Cardiac muscle cell (in vitro differentiated cells and primary cell): ENCODE measurements around the gene ASPRV1. TPM values are rescaled to one million over a fixed set of nuclear protein-coding genes. Genes with fewer than 3 reads are reported as not detected.

Experiments used
- DNase-seq, 2 donors: peaks; one replicate each; pipeline versions ENCODE4 v3.0.0 to v3.0.0-alpha.2; 2010 to 2017; ENCODE audit warnings: low read depth in 1 of 2, low spot score in 1 of 2
- H3K27ac ChIP-seq: fragments of 200-600 bp; sonication (generic); 2 replicates; pipeline ENCODE4 v1.5.1; 2016
- H3K27me3 ChIP-seq: fragments of 200-600 bp; sonication (generic); 2 replicates; pipeline ENCODE4 v1.6.0; 2016; ENCODE audit warnings: control low read depth
- H3K36me3 ChIP-seq: fragments of 200-600 bp; sonication (generic); 2 replicates; pipeline ENCODE4 v1.5.1; 2016; ENCODE audit warnings: control low read depth
- H3K4me1 ChIP-seq: fragments of 200-600 bp; sonication (generic); 2 replicates; pipeline ENCODE4 v1.8.1; 2017; ENCODE audit warnings: low read depth, mild to moderate bottlenecking, mixed run types
- H3K4me3 ChIP-seq: fragments of 200-600 bp; sonication (generic); 2 replicates; pipeline ENCODE4 v1.5.1; 2016; ENCODE audit warnings: mild to moderate bottlenecking
- H3K9me3 ChIP-seq: fragments of 200-600 bp; sonication (generic); 2 replicates; pipeline ENCODE4 v1.5.1; 2017; ENCODE audit warnings: low read depth, mild to moderate bottlenecking, control low read depth
- CTCF ChIP-seq: IDR thresholded peaks from 2 replicates; pipeline ENCODE4 v1.5.1; 2012; ENCODE audit warnings: low read depth, mild to moderate bottlenecking, low read length
- polyA plus RNA-seq: library from polyadenylated mRNA; unstranded; fragments of >200 nt; fragmentation: Nextera tagmentation; extraction: Ambion mirVana; gene quantifications from 2 replicates; pipeline ENCODE4 v1.2.1, GENCODE V29; 2016
- total RNA-seq: library from RNA; depleted of rRNA; stranded (reverse); fragments of >200 nt; gene quantifications from 2 replicates; pipeline ENCODE4 v1.2.3, GENCODE V29; 2016

Gene ASPRV1
- total and polyA plus RNA-seq, 2 experiments from 2014 or later, result 3.8 to 4.2 TPM

DNA sequence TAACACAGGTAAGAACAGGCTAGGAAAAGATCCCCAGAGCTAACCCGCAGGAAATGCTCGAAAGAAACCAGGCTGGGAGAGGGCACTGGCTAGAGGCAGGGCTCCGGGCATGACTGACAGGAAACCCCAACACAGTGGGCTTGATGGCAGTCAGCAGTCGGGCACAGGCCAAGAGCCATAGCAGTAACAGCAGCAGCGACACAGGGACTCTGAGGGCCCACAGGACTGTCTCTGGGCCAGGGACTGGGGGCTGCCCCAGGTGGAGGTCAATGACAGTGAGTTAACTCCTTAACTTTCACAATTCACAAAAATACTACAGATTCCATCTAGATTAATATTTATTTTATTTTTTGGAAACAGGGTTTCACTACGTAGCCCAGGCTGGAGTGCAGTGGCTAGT is 37.3 kb upstream of the ASPRV1 start:
- no peaks in the 10 kb centered on the region for H3K36me3 ChIP-seq
- no peak overlapping the region for H3K4me3 ChIP-seq
- TF ChIP-seq CTCF, result no peak
- H3K27ac ChIP-seq, result no peak overlapping the region
- no peaks in the 10 kb centered on the region for H3K4me1 ChIP-seq
- H3K9me3 ChIP-seq, result no peaks in the 10 kb centered on the region
- H3K27me3 ChIP-seq, result no peaks in the 10 kb centered on the region
- DNase-seq, result no peak

- H3K36me3 ChIP-seq, result no peaks in the 10 kb centered on the region
- TF ChIP-seq CTCF, result no peak
- no peak overlapping the region for H3K27ac ChIP-seq
- no peaks in the 10 kb centered on the region for H3K4me1 ChIP-seq
- no peak overlapping the region for H3K4me3 ChIP-seq
- DNase-seq, result no peak
- no peaks in the 10 kb centered on the region for H3K27me3 ChIP-seq
- H3K9me3 ChIP-seq, result no peaks in the 10 kb centered on the region
These were observed 35.8 kb upstream of the ASPRV1 start for GRCh38 chr2:69997015-69997830.

DNA sequence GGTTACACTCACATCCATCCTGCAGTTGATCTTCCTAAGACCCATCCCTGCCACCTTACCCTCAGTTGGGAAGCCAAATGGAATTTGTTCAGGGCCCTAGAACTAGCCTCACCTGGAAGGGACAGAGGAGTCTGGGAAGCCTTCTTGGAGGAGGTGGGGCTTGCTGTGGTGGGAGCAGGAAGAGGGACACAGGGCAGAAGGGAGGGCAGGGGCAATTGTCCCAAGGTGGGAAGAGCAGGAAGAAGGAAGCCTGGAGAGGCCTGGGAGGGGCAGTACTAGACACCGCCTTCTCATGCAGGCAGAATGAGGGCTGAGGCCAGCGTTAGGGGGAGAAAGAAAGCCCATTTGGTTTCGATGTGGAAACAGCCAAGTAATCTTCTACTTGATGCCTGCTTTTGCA is 34.1 kb upstream of the ASPRV1 start:
- Histone ChIP-seq H3K4me3 (no peak overlapping the region), H3K27me3 (no peaks in the 10 kb centered on the region), H3K27ac (no peak overlapping the region), H3K9me3 (no peaks in the 10 kb centered on the region), H3K4me1 (no peaks in the 10 kb centered on the region), H3K36me3 (no peaks in the 10 kb centered on the region)
- TF ChIP-seq CTCF, result no peak
- no peak for DNase-seq

DNA sequence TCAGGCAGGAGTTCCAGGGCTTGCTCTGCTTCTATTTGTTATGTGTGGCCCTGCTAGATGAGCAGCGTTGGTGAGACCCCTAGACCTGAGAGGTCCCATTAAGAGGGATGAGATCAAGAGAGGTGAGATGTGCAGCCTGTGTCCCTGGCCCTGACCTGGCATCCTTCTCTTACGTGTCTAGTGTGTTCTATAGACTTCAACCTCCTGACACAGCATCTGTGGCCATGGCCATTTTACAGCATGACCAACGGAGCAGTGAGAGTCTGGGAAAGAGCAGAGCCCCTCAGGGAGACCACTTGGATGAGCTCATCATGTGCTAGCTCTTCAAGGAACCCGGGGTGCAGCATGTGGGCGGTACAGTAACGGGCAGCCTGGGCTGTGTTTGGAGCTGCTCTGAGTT is 32.7 kb upstream of the ASPRV1 start:
- no peak for TF ChIP-seq CTCF
- Histone ChIP-seq H3K36me3 (no peaks in the 10 kb centered on the region), H3K9me3 (no peaks in the 10 kb centered on the region), H3K27ac (no peak overlapping the region), H3K27me3 (no peaks in the 10 kb centered on the region), H3K4me3 (no peak overlapping the region), H3K4me1 (no peaks in the 10 kb centered on the region)
- no peak for DNase-seq

- H3K27me3 ChIP-seq, result no peaks in the 10 kb centered on the region
- no peaks in the 10 kb centered on the region for H3K36me3 ChIP-seq
- no peak overlapping the region for H3K27ac ChIP-seq
- no peaks in the 10 kb centered on the region for H3K4me1 ChIP-seq
- H3K4me3 ChIP-seq, result no peak overlapping the region
- no peaks in the 10 kb centered on the region for H3K9me3 ChIP-seq
- TF ChIP-seq CTCF, result no peak
- DNase-seq, result no peak
These were observed 32.3 kb upstream of the ASPRV1 start for GRCh38 chr2:69993708-69994107.
